DOHH2 (cell line): ENCODE results near the gene TRIM47.

Experiments
- EZH2phosphoT487 ChIP-seq: fragments of 200-600 bp; sonication (generic); IDR thresholded peaks from 2 replicates; pipeline ENCODE4 v1.6.1; 2017; ENCODE audit warnings: borderline replicate concordance, mild to moderate bottlenecking, antibody characterized with exemption, low read length, moderate library complexity, mixed read lengths
- TF ChIP-seq, protein P1 (sequence below): fragments of 200-600 bp; sonication (generic); IDR thresholded peaks from one replicate; pipeline ENCODE4 v1.5.1; 2014; ENCODE audit warnings: antibody characterized with exemption, mild to moderate bottlenecking, low read depth, low read length; ENCODE audit not compliant: poor library complexity, severe bottlenecking

DNA sequence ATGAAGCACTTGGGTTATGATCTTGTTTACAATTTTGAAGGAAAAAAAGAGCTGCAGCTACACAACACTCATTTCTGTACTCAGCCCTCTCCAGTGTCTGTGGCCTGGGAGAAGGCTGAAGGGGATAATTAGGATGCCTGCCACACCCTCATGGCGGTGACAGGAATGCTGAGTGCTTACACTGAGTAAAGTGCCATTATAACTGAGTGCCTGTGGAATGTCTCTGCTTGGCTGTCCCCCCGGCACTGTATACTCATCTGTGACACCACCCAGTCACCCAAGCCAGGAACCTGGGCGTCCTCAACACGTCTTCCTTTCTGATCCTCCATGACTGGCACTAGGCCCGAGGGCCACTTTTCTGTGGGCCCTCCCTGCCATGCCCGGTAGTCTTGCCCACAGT is 29.8 kb upstream of the TRIM47 start:
- TF ChIP-seq EZH2phosphoT487: no peak
- TF ChIP-seq, protein P1, sequence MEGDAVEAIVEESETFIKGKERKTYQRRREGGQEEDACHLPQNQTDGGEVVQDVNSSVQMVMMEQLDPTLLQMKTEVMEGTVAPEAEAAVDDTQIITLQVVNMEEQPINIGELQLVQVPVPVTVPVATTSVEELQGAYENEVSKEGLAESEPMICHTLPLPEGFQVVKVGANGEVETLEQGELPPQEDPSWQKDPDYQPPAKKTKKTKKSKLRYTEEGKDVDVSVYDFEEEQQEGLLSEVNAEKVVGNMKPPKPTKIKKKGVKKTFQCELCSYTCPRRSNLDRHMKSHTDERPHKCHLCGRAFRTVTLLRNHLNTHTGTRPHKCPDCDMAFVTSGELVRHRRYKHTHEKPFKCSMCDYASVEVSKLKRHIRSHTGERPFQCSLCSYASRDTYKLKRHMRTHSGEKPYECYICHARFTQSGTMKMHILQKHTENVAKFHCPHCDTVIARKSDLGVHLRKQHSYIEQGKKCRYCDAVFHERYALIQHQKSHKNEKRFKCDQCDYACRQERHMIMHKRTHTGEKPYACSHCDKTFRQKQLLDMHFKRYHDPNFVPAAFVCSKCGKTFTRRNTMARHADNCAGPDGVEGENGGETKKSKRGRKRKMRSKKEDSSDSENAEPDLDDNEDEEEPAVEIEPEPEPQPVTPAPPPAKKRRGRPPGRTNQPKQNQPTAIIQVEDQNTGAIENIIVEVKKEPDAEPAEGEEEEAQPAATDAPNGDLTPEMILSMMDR: no peak
